ENCODE results near the gene BORCS5. TPM values are rescaled to one million over a fixed set of nuclear protein-coding genes. Genes with fewer than 3 reads are reported as not detected.

The BORCS5 gene
- total RNA-seq, 1 donor from 2014 or later = 13.3 TPM

GRCh38 chr12:12510141-12510540 is 153.3 kb downstream of the BORCS5 start:
- Histone ChIP-seq H3K9me3 (ENCODE audit: low read depth) (no peaks in the 10 kb centered on the region), H2AFZ (replicated peaks) (no peak overlapping the region), H3K4me1 (peaks cover 30% of the 10 kb centered on the region), H3K79me2 (ENCODE audit: low read depth) (peaks cover 34% of the 10 kb centered on the region), H3K4me3 (no peak overlapping the region), H3K4me2 (no peak overlapping the region), H4K20me1 (ENCODE audit: low read depth) (peaks cover 19% of the 10 kb centered on the region), H3K27ac (no peak overlapping the region), H3F3A (ENCODE audit: low read depth) (no peaks in the 10 kb centered on the region), H3K36me3 (no peaks in the 10 kb centered on the region), H3K9ac (no peak overlapping the region), H3K27me3 (no peaks in the 10 kb centered on the region)
- no peaks in the 10 kb centered on the region for H3K9me3 Mint-ChIP-seq
- TF ChIP-seq EZH2phosphoT487 (IDR thresholded peaks at IDR 0.05) = no peak
- no peak for TF ChIP-seq CTCF (IDR thresholded peaks at IDR 0.05)
- TF ChIP-seq EZH2 (IDR thresholded peaks at IDR 0.05) = no peak
- H3K4me3 Mint-ChIP-seq = no peak overlapping the region
- DNase-seq (ENCODE audit: low spot score) = no peak
- H3K27me3 Mint-ChIP-seq (ENCODE audit: insufficient read depth, low read depth) = no peaks in the 10 kb centered on the region
- peaks cover 36% of the 10 kb centered on the region for H3K4me1 Mint-ChIP-seq
- H3K36me3 Mint-ChIP-seq = peaks cover 2% of the 10 kb centered on the region
- no peak overlapping the region for H3K27ac Mint-ChIP-seq

GRCh38 chr12:12510551-12510950 is 153.7 kb downstream of the BORCS5 start:
- no peak for DNase-seq (ENCODE audit: low spot score)
- Histone ChIP-seq H3K4me1 (peaks cover 26% of the 10 kb centered on the region), H3K27ac (no peak overlapping the region), H3K27me3 (no peaks in the 10 kb centered on the region), H2AFZ (replicated peaks) (no peak overlapping the region), H4K20me1 (ENCODE audit: low read depth) (peaks cover 16% of the 10 kb centered on the region), H3K79me2 (ENCODE audit: low read depth) (peaks cover 30% of the 10 kb centered on the region), H3K4me2 (no peak overlapping the region), H3K36me3 (no peaks in the 10 kb centered on the region), H3F3A (ENCODE audit: low read depth) (no peaks in the 10 kb centered on the region), H3K9me3 (ENCODE audit: low read depth) (no peaks in the 10 kb centered on the region), H3K4me3 (no peak overlapping the region), H3K9ac (no peak overlapping the region)
- no peak overlapping the region for H3K27ac Mint-ChIP-seq
- peaks cover 32% of the 10 kb centered on the region for H3K4me1 Mint-ChIP-seq
- no peaks in the 10 kb centered on the region for H3K27me3 Mint-ChIP-seq (ENCODE audit: insufficient read depth, low read depth)
- H3K4me3 Mint-ChIP-seq = no peak overlapping the region
- H3K36me3 Mint-ChIP-seq = peaks cover 2% of the 10 kb centered on the region
- H3K9me3 Mint-ChIP-seq = no peaks in the 10 kb centered on the region
- TF ChIP-seq CTCF (IDR thresholded peaks at IDR 0.05) = no peak
- TF ChIP-seq EZH2 (IDR thresholded peaks at IDR 0.05) = no peak
- TF ChIP-seq EZH2phosphoT487 (IDR thresholded peaks at IDR 0.05) = no peak

- peaks cover 20% of the 10 kb centered on the region for H3K4me1 ChIP-seq
- no peak overlapping the region for H3K9ac ChIP-seq
- no peak for TF ChIP-seq CTCF (IDR thresholded peaks at IDR 0.05)
- TF ChIP-seq EZH2 (IDR thresholded peaks at IDR 0.05) = no peak
- no peak for TF ChIP-seq EZH2phosphoT487 (IDR thresholded peaks at IDR 0.05)
- H3K4me1 Mint-ChIP-seq = peaks cover 26% of the 10 kb centered on the region
- peaks cover 14% of the 10 kb centered on the region for H4K20me1 ChIP-seq (ENCODE audit: low read depth)
- no peaks in the 10 kb centered on the region for H3K36me3 ChIP-seq
- H2AFZ ChIP-seq (replicated peaks) = no peak overlapping the region
- no peaks in the 10 kb centered on the region for H3F3A ChIP-seq (ENCODE audit: low read depth)
- H3K27ac ChIP-seq = no peak overlapping the region
- H3K79me2 ChIP-seq (ENCODE audit: low read depth) = peaks cover 28% of the 10 kb centered on the region
- no peak overlapping the region for H3K4me3 ChIP-seq
- H3K36me3 Mint-ChIP-seq = peaks cover 2% of the 10 kb centered on the region
- no peaks in the 10 kb centered on the region for H3K9me3 Mint-ChIP-seq
- H3K4me3 Mint-ChIP-seq = no peak overlapping the region
- no peaks in the 10 kb centered on the region for H3K27me3 ChIP-seq
- no peaks in the 10 kb centered on the region for H3K27me3 Mint-ChIP-seq (ENCODE audit: insufficient read depth, low read depth)
- no peak for DNase-seq (ENCODE audit: low spot score)
- no peak overlapping the region for H3K4me2 ChIP-seq
- no peak overlapping the region for H3K27ac Mint-ChIP-seq
- H3K9me3 ChIP-seq (ENCODE audit: low read depth) = no peaks in the 10 kb centered on the region
These were observed 154.3 kb downstream of the BORCS5 start for GRCh38 chr12:12511021-12511783.

All from neural progenitor cell (in vitro differentiated cells).